HepG2 (cell line): Measurements from ENCODE around the gene KIAA0232. TPM values are rescaled to one million over a fixed set of nuclear protein-coding genes. Genes with fewer than 3 reads are reported as not detected.
A peak's percentile ranks its signal among the peaks of the same experiment; 100 is the strongest.

Experiments
- ATF2 ChIP-seq: sonication (generic); formaldehyde crosslinking; IDR thresholded peaks from 2 replicates; pipeline ENCODE4 v1.4.0; 2020; ENCODE audit warnings: missing genetic modification reagents
- FOXK1 ChIP-seq: sonication (generic); formaldehyde crosslinking; IDR thresholded peaks from 2 replicates; pipeline ENCODE4 v1.4.0; 2020; ENCODE audit warnings: low read depth, missing genetic modification reagents, borderline replicate concordance
- ISL2 ChIP-seq: sonication (generic); formaldehyde crosslinking; IDR thresholded peaks from 2 replicates; pipeline ENCODE4 v1.5.0; 2020; ENCODE audit warnings: missing genetic modification reagents
- KDM4B ChIP-seq: sonication (generic); formaldehyde crosslinking; IDR thresholded peaks from 2 replicates; pipeline ENCODE4 v1.4.0; 2020; ENCODE audit warnings: missing genetic modification reagents
- KLF12 ChIP-seq: sonication (generic); formaldehyde crosslinking; IDR thresholded peaks from 2 replicates; pipeline ENCODE4 v1.4.0; 2020; ENCODE audit warnings: missing genetic modification reagents, borderline replicate concordance
- MEF2D ChIP-seq: sonication (generic); formaldehyde crosslinking; IDR thresholded peaks from 2 replicates; pipeline ENCODE4 v1.5.1; 2020; ENCODE audit warnings: mild to moderate bottlenecking, missing genetic modification reagents
- MYPOP ChIP-seq: sonication (generic); formaldehyde crosslinking; IDR thresholded peaks from 2 replicates; pipeline ENCODE4 v1.8.1; 2023; ENCODE audit warnings: mild to moderate bottlenecking, moderate library complexity, missing genetic modification reagents
- TARDBP ChIP-seq: sonication (generic); formaldehyde crosslinking; IDR thresholded peaks from 2 replicates; pipeline ENCODE4 v1.8.0; 2022; ENCODE audit warnings: mild to moderate bottlenecking, missing genetic modification reagents
- TRIM22 ChIP-seq: fragments of 450-650 bp; IDR thresholded peaks from 2 replicates; pipeline ENCODE4 v1.6.1; 2017
- ZFP82 ChIP-seq: sonication (generic); formaldehyde crosslinking; IDR thresholded peaks from 2 replicates; pipeline ENCODE4 v1.5.1; 2020; ENCODE audit warnings: mild to moderate bottlenecking, missing genetic modification reagents, borderline replicate concordance
- ZNF615 ChIP-seq: sonication (generic); formaldehyde crosslinking; IDR thresholded peaks from 2 replicates; pipeline ENCODE4 v1.5.0; 2020; ENCODE audit warnings: mild to moderate bottlenecking, missing genetic modification reagents, borderline replicate concordance
- ZNF83 ChIP-seq: sonication (generic); formaldehyde crosslinking; IDR thresholded peaks from 2 replicates; pipeline ENCODE4 v1.4.0; 2020; ENCODE audit warnings: missing genetic modification reagents, mild to moderate bottlenecking, borderline replicate concordance
- ZNF878 ChIP-seq: sonication (generic); formaldehyde crosslinking; IDR thresholded peaks from 2 replicates; pipeline ENCODE4 v1.8.1; 2023; ENCODE audit warnings: mild to moderate bottlenecking, missing genetic modification reagents, moderate library complexity
- polyA plus RNA-seq, 8 experiments: library from polyadenylated mRNA; depleted of rRNA in 3 of 8; stranded (reverse) in 7 of 8; unstranded in 1 of 8; fragments of >200 nt; fragmentation: Illumina TruSeq in 4 of 8; extraction: Trizol in 4 of 8; gene quantifications; 2 replicates each; pipeline versions ENCODE4 v1.2.1 to v1.2.3, GENCODE V29; 2011 to 2016; ENCODE audit warnings: low read depth in 4 of 8, missing spikeins in 1 of 8, mixed read lengths in 1 of 8; ENCODE audit not compliant: insufficient read depth in 1 of 8
- total RNA-seq, 5 experiments: library from RNA; depleted of rRNA; stranded (reverse); fragments of >200 nt; fragmentation: Illumina TruSeq; extraction: Trizol; gene quantifications; 2 replicates each; pipeline ENCODE4 v1.2.3, GENCODE V29; 2016; ENCODE audit warnings: low read depth in 1 of 5
- TF ChIP-seq, protein P1 (sequence below), 2 experiments: sonication (generic) in 1 of 2; formaldehyde crosslinking in 1 of 2; IDR thresholded peaks; 2 replicates each; pipeline versions ENCODE4 v1.6.1 to v1.9.0; 2014 to 2022; ENCODE audit warnings: antibody characterized with exemption in 1 of 2, borderline replicate concordance in 1 of 2, inconsistent platforms in 1 of 2, low read depth in 1 of 2, missing genetic modification reagents in 1 of 2
- TF ChIP-seq, protein P2 (sequence below): sonication (generic); formaldehyde crosslinking; IDR thresholded peaks from 2 replicates; pipeline ENCODE4 v1.5.0; 2020; ENCODE audit warnings: missing genetic modification reagents

Gene KIAA0232
- total and polyA plus RNA-seq, 2 of the 13 experiments (the other 11 are each of a cell fraction or from before 2014, with no cell fraction given), result 7.8 to 17.1 TPM

DNA sequence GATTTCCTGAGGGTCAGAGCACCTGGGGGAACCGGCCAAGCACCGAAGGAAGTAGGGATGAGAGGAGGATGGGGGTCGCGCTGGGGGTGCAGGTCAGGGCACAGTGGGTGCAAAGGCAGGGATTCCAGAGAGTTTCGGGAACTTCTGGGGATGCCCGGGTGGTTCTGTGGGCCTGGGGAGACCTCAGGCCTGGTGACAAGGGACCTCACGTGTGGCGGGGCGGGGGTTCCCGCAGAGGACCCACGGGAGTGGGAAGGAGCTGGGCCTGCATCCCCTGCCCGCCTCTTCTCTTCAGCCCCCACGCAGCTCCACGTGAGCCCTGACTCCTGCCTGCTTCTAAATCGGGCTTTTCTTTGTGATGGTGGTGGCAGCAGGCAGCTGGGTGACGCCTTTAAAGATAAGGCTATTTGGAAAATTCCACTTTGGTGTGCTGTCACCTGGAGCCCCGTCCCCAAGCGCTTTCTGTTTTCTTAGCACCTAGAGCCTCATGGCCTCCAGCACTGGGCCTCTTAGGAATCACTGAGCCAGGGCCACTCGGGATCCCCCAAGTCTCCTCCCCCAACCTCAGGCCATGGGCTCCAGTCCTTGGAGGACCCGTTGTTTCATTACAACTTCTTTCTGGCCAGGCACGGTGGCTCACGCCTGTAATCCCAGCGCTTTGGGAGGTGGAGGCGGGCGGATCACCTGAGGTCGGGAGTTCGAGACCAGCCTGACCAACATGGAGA, 120.0 kb downstream of the KIAA0232 start (continued):
- TF ChIP-seq, protein P1, sequence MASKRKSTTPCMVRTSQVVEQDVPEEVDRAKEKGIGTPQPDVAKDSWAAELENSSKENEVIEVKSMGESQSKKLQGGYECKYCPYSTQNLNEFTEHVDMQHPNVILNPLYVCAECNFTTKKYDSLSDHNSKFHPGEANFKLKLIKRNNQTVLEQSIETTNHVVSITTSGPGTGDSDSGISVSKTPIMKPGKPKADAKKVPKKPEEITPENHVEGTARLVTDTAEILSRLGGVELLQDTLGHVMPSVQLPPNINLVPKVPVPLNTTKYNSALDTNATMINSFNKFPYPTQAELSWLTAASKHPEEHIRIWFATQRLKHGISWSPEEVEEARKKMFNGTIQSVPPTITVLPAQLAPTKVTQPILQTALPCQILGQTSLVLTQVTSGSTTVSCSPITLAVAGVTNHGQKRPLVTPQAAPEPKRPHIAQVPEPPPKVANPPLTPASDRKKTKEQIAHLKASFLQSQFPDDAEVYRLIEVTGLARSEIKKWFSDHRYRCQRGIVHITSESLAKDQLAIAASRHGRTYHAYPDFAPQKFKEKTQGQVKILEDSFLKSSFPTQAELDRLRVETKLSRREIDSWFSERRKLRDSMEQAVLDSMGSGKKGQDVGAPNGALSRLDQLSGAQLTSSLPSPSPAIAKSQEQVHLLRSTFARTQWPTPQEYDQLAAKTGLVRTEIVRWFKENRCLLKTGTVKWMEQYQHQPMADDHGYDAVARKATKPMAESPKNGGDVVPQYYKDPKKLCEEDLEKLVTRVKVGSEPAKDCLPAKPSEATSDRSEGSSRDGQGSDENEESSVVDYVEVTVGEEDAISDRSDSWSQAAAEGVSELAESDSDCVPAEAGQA (IDR thresholded peaks at IDR 0.05; ENCODE audit: low read depth), result no peak
- TF ChIP-seq, protein P1 (CRISPR knock-in tag; IDR thresholded peaks at IDR 0.05; ENCODE audit: borderline replicate concordance), result no peak
- no peak for TF ChIP-seq ATF2 (CRISPR knock-in tag)
- no peak for TF ChIP-seq TRIM22
- 0 out of 2 replicates have a peak, but pooled peaks have one; percentile 31 for TF ChIP-seq ISL2 (CRISPR knock-in tag)
- TF ChIP-seq KLF12 (CRISPR knock-in tag), result peak; percentile 27; the same call in 1 of the 2 replicates
- no peak for TF ChIP-seq MEF2D
- TF ChIP-seq ZNF878, result no peak
- 0 out of 2 replicates have a peak, but pooled peaks have one; percentile 30 for TF ChIP-seq TARDBP (CRISPR knock-in tag)
- TF ChIP-seq MYPOP, result 0 out of 2 replicates have a peak, but pooled peaks have one; percentile 28
- TF ChIP-seq, protein P2, sequence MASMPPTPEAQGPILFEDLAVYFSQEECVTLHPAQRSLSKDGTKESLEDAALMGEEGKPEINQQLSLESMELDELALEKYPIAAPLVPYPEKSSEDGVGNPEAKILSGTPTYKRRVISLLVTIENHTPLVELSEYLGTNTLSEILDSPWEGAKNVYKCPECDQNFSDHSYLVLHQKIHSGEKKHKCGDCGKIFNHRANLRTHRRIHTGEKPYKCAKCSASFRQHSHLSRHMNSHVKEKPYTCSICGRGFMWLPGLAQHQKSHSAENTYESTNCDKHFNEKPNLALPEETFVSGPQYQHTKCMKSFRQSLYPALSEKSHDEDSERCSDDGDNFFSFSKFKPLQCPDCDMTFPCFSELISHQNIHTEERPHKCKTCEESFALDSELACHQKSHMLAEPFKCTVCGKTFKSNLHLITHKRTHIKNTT (CRISPR knock-in tag), result no peak
- no peak for TF ChIP-seq ZFP82
- TF ChIP-seq FOXK1 (CRISPR knock-in tag), result no peak
- TF ChIP-seq ZNF83, result no peak
- no peak for TF ChIP-seq ZNF615
- no peak for TF ChIP-seq KDM4B (CRISPR knock-in tag)
